Measurements from ENCODE around the gene AP1M2.

The AP1M2 gene

DNA sequence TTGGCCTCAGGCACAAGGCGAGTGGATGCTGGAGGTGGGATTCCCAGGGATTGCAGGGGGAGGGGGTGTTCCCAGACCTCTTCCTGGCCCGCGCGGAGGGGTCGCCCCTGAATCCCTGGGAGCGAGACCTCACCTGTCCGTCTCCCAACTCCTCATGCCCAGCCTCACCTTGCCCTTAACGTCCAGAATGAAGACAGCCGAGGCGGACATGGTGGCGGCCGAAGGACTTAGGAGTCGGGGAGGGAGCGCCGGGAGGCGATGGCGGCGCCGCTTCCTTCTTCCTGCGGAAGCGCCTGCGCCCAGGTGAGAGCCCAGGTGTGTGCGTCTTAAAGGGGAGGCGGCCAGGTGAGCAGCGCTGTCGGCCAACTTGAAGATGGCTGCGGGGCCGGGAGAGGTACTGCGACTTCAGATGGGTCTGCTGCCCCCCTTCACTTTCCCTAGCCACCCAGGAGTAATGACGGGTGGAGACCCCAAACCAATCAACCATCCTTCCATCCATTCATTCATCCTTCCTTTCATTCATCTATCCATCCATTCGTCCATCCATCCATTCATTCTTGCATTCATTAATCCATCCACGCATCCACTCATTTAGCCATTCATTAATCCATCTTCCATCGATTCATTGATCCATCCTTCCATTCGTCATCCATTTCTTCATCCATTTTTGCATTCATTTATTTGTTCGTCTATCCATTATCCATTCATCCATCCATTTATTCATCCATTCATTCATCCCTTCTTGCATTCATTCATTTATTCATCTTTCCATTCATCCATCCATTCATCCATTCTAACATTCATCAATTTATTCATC is at the start of gene AP1M2:
AP1M2 (minus strand) TSS at position 291 of the 817 bp plus-strand sequence; CDS start at position 210, 81 bp downstream.
- no peak for DNase-seq (ENCODE audit: low spot score)

DNA sequence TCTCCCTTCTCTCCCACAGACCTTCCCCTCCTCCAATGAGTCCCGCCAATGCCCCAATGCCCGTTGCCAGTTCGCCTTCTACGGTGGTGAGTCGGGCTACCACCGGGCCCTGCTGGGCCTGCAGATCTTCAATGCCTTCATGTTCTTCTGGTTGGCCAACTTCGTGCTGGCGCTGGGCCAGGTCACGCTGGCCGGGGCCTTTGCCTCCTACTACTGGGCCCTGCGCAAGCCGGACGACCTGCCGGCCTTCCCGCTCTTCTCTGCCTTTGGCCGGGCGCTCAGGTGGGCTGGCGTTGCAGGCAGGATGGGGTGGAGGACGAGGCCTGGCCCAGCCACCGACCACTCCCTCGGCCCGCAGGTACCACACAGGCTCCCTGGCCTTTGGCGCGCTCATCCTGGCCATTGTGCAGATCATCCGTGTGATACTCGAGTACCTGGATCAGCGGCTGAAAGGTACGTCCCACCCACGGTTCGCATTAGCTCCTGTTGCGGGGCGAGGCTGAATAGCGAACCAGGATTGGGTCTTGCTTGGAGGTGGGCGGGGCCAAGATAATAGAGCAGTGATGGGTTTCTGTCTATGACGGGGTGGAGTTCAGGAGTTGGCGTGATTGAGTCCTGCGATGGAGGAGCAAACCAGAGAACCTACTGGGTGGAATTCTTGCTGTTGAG is 49.3 kb upstream of the AP1M2 start:
- no peak for DNase-seq (ENCODE audit: low spot score)

DNA sequence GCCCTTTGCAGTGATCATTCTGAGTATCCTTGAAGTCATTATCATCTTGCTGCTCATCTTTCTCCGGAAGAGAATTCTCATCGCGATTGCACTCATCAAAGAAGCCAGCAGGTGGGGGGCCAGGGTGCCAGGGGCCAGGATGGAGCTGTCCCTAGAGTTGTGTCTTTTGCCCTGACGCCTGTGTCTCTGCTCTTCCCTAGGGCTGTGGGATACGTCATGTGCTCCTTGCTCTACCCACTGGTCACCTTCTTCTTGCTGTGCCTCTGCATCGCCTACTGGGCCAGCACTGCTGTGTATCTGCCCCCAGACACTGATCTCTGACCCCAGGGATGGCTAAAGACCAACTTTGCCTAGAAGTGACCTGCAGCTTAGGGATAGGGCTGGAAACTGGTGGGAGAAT is 47.9 kb upstream of the AP1M2 start:
- no peak for DNase-seq (ENCODE audit: low spot score)

DNA sequence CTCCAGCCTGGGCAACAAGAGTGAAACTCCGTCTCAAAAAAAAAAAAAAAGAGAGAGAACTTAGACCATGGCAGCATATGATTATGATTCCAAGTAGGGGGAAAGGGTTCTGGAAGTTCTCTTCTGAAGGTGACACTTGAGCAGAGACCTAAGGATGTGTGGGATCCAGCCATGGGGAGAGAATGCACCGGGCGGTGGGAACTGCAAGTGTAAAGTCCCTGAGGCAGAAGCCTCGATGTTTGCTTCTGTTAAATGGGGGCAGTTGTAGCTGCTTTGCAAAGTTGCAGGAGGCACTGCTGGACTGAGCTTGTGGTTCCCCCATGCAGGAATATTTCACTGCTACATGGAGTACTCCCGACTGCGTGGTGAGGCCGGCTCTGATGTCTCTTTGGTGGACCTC is 47.3 kb upstream of the AP1M2 start:
- DNase-seq (ENCODE audit: low spot score) = no peak

DNA sequence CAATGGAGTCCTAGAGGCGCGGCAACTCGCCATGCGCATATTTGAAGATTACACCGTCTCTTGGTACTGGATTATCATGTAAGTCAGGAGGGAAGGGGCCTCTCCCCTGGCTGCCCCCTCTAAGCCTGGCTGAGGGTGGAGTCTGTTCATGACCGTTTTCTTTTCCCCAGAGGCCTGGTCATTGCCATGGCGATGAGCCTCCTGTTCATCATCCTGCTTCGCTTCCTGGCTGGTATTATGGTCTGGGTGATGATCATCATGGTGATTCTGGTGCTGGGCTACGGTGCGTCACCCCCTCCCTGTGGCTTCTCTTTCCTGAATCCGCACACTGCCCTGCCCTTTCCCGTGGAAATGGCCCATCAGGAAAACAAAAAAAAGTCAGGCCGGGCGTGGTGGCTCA is 44.8 kb upstream of the AP1M2 start:
- DNase-seq (ENCODE audit: low spot score) = no peak

DNA sequence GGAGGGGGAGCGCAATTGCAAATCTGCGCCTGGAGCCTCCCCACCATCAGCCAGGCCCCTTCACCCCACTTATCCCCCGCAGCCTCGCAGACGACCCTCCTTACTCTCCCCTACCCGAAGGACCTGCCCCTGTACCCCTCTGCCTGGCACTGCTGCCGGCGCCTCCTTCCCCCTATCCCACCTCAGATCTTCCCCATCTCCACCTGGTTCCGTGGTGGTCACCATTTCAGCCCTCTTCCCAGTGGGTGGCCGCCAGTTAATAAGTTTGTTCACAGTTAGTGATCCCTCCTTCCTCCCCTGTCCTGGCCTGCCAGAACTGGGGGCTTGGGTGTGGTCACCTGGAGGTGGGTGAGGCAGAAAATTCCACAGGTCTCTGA is 38.6 kb upstream of the AP1M2 start:
- no peak for DNase-seq (ENCODE audit: low spot score)

DNA sequence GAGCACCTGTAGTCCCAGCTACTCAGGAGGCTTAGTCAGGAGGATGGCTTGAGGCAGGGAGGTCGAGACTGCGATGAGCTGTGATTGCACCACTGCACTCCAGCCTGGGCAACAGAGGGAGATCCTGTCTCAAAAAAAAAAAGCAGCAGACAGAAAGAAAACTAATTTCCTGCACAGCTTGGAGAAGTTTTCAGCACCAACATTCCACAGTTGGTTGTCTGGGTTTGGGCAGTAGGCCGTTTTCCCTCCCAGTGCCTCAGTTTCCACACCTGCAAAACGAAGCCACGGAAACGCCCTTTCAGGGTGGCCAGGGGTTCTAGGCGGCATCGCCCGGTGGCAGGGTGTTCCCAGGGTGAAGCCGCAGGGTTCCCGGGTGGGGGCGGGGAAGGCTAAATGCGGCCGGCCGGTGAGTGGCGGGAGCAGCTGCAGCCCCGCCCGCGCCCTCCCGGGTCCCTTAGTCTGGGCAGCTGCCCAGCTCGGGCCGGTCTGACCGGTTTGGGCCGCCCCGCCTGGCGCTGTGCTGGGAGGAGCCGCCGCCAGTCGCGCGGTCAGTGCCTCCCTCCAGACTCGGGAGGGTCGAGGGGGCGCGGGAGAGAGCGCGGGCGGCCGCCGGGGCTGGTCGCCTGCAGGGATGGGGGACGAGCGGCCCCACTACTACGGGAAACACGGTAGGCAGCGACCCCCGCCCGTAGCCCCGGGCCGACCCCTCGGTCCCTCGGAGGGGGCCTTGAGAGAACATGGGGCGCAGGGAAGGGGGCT is 38.1 kb upstream of the AP1M2 start, which contains the start of gene SLC44A2:
SLC44A2 (plus strand) TSS at position 551 of the 759 bp plus-strand sequence; CDS start at position 632, 81 bp downstream.
- DNase-seq (ENCODE audit: low spot score) = peak; percentile 82

DNA sequence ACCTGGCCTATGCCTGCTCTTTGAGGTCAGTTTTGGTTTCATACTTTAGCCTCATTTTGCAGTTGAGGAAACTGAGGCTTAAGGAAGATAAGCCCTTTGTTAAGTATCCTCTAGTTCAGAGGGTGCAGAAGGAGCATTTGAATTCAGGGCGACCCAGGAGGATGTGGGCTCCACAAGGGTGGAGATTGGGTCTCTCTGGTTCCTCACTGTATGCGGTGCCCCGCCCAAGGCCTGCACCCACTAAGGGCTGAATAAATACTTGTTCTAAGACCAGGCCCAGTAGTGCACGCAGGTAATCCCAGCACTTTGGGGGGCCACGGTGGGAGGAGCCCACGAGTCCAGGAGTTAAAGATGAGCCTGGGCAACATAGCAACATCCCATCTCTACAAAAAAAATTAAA is 37.5 kb upstream of the AP1M2 start:
- DNase-seq (ENCODE audit: low spot score) = no peak

DNA sequence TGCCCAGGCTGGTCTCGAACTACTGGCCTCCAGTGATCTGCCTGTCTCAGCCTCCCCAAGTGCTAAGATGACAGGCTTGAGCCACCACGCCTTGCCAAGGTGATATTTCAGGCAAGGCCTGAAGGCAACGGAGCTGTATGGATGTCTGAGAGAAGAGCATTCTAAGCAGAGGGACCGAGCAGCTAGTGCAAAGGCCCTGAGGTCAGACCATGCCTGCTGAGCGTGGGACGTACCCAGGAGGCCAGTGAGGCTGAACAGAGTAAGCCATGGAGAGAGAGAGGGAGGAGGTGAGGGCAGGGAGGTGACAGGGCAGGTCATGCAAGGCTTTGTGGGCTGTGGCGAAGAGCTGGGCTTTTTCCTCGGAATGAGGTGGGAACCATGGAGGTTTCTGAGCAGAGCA is 34.9 kb upstream of the AP1M2 start:
- DNase-seq (ENCODE audit: low spot score) = no peak

DNA sequence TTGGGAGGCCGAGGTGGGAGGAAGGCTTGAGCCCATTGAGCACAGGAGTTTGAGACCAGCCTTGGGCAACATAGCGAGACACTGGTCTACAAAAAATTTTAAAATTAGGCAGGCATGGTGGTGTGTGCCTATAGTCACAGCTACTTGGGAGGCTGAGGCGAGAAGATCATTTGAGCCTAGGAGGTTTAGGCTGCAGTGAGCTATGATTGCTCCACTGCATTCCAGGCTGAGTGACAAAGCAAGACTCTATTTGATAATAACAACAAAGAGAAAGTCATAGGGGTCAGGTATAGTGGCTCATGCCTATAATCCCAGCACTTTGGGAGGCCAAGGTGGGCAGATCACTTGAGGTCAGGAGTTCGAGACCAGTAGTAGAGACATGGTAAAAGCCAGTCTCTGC is 33.7 kb upstream of the AP1M2 start:
- DNase-seq (ENCODE audit: low spot score) = no peak

DNA sequence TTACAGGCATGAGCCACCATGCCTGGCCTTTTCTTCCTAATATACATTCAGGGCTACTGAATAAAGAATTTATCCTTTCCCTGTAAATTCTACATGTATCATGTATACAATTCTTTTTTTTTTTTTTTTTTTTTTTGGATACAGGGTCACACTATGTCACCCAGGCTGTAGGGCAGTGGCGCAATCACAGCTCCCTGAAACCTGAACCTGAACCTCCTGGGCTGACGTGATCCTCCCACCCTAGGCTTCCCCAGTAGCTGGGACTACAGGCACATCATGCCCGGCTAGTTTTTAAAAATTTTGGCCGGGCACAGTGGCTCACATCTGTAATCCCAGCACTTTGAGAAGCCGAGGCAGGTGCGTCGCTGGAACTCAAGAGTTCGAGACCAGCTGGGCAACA is 31.7 kb upstream of the AP1M2 start:
- DNase-seq (ENCODE audit: low spot score) = no peak

DNA sequence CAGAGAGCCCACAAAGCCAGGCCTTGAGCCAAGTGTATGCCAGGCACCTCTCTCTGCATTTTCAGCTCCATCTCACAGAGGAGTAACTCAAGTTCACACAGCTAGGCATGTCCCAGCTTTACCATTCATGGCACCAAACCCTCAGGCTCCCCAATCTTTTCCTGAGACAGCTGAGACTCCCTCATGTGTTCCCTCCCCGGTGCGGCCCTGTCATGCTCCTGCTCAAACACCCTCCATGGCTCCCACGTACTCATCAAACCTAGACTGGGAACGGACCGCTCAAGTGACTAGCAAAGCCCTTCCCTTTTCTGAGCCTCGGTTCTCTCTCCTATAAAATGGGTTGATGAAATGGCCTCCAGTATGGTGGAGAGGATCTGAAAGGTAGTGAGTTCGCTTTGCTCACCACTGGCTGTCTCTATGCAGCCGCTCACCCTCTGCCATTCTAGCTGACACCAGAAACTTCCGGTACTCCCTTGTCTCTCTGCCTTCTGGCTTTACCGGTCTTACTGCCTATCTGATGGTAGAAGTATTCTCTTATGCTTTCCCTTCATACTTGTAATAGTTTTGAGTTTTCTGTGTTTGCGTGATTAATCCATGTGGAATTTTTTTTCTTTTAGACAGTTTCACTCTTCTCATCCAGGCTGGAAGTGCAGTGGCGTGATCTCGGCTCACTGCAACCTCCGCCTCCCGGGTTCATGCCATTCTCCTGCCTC is 30.5 kb upstream of the AP1M2 start:
- DNase-seq (ENCODE audit: low spot score) = no peak

DNA sequence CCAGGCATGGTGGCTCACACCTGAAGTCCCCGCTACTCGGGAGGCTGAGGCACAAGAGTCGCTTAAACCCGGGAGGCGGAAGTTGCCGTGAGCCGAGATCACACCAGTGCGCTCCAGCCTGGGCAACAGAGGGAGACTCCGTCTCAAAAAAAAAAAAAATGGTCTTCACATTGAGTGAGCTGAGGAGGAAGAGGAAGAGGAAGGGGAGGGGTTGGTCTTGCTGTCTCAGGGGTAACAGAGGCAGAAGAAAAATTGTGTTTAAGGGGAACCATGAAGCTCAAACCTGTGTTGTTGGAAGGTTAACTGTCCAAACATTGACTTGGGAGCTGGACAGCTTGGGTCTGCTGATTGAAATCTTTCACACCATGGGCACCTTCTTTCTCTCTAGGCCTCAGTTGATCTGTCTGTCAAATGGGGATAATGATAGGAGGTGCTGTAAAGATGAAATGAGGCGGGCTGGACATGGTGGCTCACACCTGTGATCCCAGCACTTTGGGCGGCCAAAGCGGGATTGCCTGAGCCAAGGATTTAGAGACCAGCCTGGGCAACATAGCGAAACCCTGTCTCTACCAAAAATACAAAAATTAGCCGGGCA is 28.4 kb upstream of the AP1M2 start:
- no peak for DNase-seq (ENCODE audit: low spot score)

DNA sequence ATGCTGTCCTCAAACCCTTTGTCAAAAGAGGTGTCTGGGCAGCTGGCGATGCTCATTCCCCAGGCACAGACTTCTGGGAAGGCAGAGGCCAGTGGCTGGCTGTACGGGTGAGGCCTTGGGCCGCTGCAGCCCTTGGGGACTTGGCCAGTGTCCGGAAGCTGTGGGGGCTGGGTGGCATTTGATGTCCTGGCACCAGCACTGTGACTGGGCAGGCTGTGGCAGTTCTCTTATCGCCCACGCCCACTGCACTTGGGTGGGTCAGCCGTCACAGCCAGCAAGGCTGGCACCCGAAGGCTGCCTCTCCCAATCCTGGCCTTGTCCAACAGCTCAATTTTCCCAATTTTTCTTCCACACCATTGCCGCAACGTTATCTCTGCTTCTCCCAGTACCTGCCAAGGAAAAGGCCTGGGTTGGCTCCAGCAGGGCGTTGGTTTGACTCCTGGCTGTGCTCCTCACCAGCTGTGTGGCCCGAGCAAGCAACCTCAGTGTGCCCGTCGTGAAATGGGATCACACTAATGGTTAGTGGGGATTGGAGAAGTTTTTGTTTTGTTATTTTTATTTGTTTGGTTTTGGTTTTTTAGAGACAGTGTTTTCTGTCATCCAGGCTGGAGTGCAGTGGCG is 25.5 kb upstream of the AP1M2 start:
- no peak for DNase-seq (ENCODE audit: low spot score)

DNA sequence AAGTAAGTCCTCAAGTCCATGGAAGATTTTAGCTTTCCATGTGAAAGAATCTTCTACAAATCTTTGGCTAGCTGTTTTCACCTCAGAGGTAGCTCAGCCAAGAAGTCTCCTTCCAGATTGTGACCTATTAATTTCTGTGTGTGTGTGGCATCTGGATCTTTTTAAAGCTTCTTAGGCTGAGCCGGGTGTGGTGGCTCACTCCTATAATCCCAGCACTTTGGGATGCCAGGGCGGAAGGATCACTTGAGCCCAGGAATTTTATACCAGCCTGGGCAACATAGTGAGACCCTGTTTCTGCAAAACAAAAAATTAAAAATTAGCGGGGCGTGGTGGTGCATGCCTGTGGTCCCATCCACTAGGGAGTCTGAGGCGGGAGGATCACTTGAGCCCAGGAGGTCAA is 24.8 kb upstream of the AP1M2 start:
- DNase-seq (ENCODE audit: low spot score) = no peak

DNA sequence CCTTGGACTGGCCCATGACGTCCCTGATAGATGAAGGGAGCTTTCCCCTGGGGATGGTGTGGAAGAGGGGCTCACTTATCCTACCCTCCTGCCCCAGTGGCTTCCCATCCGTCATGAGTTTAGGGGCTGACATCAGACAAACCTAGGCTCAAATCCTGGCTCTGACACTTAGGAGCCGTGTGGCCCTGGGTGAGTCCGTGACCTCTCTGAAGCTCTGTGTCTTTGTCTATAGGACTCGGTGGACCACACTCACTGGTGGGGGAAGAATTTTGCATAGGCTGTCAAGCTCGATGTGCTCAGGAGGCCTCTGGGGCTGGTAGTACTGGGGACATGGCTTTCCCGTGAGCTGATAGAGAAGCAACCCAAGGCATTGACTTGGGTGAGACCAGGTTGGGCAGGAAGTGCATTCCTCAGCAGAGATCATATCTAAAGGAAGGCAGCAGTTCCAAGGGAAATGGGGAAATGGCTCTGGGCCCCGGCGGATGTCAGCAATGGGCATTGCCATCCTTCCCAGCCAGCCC is 17.4 kb upstream of the AP1M2 start:
- DNase-seq (ENCODE audit: low spot score) = no peak

DNA sequence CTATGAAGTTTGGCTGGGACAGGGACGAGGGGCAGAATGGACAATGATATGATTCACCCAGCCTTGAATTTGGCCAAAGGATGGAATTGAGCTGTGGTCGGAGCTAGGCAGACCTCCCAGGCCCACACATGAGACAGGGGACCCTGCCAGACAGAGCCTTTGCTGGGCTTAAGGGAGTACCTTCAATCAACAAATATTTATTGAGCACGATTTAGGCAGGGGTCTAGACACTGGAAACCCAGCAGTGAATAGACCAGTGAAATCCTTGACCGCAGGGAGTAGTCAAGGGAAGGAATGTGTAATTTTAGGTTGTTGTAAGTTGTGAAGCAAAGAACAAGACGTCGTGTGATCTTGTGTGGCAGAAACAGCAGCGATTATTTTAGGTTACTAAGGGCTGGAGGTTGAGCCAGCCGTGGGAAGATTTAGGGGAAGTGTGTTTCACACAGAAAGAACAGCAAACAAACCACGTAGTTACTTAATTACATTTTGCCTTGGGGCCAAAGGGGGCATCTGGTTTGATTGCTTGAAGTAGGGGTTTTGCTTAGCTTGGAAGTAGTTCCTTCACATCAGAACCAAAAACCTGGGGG is 16.9 kb upstream of the AP1M2 start:
- DNase-seq (ENCODE audit: low spot score) = no peak

DNA sequence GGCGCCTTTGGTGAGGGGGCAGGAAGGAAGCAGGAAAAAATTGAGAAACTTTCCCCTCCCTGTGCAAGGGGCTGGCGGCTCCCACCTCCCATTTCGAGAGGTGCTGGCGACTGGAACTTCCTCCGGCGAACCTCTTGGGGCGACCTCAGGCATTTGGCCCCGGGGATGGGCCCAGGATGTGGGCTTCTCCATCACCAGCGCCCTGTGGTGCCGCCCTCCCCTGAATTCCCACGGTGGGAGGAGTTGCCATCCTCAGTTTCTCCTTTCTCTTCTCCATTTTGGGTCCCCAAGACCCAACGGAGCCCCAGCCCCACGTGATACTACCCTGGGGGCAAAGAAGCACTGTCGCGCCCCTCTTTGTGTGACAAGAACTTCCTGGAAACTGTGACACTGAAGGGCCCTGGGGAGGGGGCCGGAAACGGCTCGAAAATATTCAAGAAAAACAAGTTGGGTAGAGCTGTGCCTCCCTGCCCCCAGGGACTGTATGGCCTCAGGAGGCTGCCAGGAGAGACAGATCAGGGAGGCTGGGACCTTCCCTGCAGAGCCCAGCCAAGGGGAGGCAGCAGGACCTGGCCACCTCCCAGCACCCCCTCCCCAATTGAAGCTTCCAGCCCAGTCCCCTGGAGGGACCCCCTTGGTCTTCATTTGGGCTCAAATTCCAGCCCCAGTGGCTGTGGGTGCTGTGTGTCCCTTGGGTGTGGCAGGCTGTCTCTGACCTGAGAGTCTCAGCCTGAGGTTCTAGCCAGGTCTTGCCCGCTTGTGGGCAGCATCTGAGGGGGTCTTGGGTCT is 16.2 kb upstream of the AP1M2 start:
- DNase-seq (ENCODE audit: low spot score) = peak; percentile 19

DNA sequence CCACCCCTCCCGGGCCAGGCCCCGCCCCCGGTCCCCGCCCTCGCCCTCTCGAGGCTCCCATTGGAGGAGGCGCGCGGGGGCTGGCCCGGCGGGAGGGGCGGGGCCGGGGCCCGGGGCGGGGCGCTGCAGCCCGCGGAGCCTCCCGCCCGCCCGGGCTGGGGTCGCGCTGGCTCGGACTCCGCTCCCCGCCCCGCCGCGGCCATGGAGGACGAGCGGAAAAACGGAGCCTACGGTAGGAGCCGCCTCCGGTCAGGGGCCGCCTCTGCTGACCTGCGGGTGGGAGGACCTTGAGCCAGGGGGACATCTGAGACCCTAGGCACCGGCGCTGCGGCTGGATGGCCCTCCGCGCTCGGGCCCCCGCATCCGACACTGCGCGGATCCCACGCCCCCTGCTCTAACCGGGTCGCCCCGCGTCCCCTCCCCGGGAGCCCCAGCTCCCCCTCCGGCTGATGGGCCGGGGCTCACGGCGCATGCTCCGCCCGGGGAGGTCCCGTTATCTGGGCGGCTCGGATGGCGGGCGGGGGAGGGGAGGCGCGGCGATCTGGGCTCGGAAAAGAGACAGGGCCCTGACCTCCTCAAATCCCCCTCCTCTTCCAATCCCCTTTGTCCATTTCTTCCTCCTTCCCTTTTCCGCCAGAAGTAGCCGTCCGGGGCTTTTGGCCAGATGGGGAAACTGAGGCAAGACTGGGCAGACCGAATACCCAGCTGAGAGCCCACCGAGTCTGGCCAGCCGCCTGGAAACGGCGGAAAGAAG is 15.4 kb upstream of the AP1M2 start:
- peak; percentile 95 for DNase-seq (ENCODE audit: low spot score)
